Stimulated activated CD4-positive, alpha-beta T cell treated with anti-CD3 and anti-CD28 coated beads, Interleukin-1b, Interleukin-23, amount 100 ng/mL, for 1 hour (primary cell): ENCODE results near the gene APP.

Experiments
- DNase-seq, 2 donors: peaks; one replicate each; pipeline ENCODE4 v3.0.0-alpha.2; 2020; ENCODE audit warnings: low read depth in 2 of 2

Gene APP

GRCh38 chr21:25906587-25906986 is 264.0 kb downstream of the APP start:
- DNase-seq, result no peak

DNA sequence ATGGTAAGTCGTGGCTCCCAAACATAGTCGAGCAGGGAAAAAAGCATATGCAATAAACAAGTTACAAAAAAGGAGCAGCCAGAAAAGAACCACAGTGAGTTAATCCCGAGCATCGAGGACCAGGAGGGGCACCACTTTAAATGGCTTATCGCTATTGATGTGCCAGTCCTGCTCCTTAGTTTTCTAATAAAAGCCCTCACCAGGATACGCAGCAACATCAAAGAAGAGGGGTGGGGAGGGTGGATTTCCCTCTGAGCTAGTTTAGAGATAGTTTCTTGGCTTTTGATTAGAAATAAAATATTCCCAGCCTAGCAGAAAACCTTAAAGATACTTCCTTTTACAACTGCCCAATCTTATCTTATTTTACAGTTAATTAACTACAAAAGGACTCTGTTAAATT is 265.4 kb downstream of the APP start:
- DNase-seq, result no peak

GRCh38 chr21:25904044-25904695 is 266.4 kb downstream of the APP start:
- DNase-seq, result no peak

GRCh38 chr21:25903607-25904006 is 267.0 kb downstream of the APP start:
- DNase-seq, result no peak

DNA sequence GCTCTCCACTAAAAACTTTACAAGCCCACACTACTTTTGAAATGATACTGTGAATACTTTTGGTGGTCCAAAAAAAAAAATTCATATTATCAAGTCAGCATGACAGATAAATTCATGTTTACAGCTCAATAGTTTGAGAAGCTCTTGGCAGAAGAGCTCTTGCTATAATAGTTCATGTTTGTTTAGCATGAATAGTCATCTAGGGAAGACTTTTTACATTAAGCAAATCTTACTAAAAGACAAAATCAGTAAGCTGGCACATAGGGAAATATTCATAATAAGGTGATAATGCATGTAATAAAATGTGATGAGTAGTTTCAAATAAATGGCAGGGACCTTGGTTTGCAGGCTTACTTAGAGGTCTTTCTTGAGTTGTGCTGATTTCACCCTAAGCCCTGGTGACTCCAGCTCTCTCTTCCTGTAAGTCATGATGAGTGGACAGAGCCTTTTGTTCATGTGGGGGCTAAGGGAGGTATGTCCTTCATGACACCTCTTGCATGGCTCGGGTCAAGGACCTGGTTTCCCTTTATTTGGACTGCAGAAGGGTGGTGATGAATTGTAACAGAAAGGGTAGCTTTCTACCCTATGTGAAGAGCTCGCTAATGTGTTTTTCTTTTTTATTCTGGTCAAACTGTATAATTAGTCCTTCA is 269.1 kb downstream of the APP start:
- no peak for DNase-seq

DNA sequence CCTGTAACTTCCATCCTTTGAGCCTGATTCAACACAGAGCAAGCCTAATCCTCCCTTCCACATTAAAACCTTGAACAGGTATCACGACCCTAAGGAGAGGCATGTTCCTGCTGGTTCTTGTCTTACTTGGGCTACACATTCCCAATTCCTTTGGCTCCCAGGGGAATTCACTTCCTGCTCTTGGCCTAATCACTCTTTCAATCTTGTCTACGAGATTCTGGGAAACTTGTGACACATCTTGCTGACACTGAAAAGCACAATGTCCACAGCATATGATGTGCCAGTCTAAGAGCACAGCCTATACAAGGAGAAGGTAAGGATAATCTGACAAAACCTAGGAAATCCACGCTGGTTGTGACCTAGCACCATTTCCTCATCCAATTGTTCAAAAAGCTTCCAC is 271.9 kb downstream of the APP start:
- no peak for DNase-seq

- no peak for DNase-seq
These were observed 273.2 kb downstream of the APP start for GRCh38 chr21:25897383-25897782.

DNA sequence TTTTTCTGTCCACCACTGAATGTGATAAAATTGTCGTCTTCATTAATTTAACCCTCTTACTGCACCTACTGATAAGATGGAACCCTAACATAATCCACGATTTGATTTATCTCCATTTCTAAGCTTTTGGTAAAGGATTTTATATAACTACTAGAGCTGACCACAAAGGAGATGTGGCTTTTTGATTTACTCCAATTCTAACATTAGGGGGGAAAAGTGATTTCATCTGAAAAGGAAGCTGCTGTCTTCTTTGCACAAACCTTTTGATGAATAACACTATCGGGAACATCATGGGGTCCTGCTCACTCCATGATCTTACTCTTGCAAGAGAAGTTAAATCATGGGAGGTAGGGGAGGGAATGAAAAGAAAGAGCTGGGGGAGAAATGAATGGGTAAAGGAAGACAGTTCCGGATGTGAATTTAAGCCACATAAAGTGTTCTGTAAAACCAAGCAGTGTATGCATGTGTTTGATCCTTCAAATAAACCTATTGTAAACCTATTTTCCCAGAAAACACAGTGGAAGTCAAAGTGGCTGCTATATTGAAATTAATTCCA is 274.0 kb downstream of the APP start:
- DNase-seq, result no peak

DNA sequence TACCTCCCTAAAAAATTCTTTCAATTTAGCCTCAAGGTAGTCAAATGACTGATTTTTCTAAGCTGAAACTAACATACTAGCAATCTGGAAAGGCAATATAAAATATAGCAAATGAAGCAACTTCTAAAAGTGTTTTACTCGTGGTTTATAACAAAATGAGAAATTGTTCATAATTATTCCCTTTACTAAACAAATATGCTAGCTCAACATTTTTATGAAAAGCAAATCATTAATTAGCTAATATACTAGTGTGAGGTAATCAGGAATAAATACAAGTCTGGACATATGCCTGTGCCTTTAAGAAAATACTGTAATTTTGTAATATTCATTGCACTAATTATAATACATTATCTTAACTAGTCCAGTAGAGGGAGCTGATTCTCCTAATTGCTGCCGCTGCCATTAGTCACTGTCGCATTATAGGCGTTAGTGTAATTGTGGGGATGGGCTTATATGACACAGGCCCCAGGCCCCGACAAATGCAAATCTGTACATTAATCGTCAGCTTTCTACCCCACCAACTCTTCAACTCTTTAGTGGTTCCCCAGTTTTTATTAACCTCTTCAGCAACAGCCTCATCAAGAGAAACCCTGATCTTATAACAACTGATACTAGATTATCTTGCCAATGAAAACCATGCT is 274.9 kb downstream of the APP start:
- DNase-seq, result no peak

GRCh38 chr21:25893191-25893590 is 277.4 kb downstream of the APP start:
- DNase-seq, result no peak

- no peak for DNase-seq
These were observed 279.0 kb downstream of the APP start for GRCh38 chr21:25891596-25891995.

- no peak for DNase-seq
These were observed 280.6 kb downstream of the APP start for GRCh38 chr21:25890001-25890400.

DNA sequence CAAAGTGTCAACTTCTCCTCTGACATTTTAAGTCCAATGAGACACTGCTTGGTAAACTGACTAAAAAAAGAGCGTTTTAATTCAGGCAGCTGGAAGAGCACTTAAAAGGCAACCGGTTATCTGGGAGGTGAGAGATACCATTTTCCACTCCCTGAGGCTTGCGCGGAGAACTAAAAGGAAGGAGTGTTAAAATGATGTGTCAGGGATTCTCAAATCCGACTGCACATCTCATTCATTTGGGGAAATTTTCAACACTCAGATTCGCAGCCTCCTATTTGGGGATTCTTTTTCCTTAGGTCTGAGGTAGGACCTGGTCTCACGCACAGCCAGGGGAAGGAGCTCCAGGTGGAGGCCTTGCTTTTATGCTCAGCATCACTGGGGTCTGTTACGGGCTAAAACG is 281.9 kb downstream of the APP start:
- DNase-seq, result no peak

DNA sequence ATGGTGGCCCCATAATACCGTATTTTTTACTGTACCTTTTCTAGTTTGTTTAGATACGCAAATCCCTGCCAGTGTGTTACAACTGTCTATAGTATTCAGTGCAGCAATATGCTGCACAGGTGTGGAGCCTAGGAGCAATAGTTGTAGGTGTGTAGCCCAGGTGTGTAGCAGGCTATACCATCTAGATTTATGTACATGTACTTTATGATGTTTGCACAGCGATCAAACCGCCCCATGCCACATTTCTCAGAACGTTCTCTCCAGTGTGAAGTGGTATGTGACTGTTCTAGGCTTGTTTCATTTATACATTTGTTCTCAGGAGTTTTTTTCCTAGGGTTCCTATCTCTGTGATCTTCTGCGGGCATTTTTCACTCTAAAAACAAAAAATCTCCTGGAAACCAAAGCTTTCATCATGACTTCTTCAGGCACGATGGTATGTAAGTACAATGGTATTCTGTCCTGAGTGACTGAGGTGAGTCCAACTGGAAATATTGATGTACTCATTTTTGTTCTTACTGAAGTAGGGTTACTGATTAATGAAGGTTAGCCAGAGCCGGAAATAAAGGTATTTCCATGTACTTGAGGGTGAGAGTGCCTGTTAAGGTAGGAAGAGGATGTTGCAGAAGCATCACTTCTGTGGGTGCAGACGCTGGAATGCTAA is 282.8 kb downstream of the APP start:
- DNase-seq, result no peak

- DNase-seq, result no peak
These were observed 283.4 kb downstream of the APP start for GRCh38 chr21:25887166-25887565.

- DNase-seq, result no peak
These were observed 284.7 kb downstream of the APP start for GRCh38 chr21:25885880-25886279.

DNA sequence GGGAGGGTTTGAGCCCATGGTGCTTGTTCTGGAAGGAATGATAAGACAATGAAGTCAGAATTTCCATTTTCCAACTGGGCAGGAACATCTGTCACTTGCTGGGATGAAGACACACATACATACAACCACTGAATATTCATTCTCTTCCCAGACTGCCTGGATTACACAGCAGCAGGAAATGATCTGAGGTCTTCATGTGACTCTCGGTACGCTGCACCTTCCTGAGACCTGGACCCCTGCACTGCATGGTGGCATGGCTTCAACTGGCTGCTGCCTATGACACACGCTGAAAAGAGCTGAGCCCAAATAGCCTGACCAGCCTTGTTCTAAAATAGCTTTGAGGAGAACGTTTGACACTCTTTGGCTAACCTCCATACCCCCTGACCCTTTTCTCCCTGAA is 285.2 kb downstream of the APP start:
- no peak for DNase-seq

DNA sequence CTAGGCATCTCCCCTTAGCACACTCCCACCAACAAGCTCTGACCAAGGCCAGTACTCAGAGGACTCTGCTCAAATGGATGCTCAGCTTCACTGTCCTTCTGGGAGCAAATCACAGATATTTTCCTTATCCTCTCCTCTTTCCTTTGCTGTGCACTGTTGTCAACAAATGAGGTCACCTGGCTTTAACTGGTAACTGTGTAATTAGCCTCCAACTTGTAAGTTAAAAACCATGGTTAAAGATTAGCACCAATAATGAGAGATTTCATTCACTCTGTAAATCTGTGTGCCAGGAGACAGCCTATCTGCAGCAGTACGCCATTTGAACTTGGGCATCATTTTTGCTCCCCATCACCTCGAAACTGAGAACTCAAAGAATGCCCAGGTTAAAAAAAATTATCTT is 286.3 kb downstream of the APP start:
- no peak for DNase-seq

DNA sequence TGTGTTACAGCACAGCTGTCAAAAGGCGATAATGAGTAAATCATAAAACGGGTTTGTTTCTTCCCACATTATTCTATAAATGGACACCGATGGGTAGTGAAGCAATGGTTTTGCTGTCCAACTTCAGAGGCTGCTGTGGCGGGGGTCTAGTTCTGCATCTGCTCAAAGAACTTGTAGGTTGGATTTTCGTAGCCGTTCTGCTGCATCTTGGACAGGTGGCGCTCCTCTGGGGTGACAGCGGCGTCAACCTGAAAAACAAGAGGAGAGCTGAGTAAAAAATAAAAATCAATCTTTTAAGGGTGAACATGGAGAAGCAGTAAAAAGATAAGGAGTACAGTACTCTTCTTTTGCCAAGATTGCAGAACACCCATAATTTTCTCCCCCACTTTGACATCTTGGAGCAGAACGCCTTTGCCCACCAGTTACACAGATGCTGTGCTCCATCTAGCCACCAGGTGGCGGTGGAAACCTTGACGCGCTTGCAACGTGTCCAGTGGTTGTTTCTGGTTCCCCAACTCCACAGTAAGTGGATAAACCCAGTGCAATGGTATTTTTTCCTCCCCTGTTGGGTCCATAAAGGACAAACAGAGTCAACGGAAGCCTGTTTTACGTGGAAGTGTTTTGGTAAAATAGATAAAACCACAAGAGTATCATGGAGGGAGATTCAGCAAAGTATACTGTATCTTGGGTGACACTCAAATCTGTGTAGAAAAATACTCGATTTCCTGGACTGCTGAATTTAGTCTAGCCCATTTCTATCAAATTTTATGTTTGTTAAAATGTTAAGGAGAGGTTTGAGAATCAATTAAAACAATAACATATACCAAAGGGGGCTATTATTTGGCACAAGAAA is 288.8 kb downstream of the APP start:
- DNase-seq, result peak in 1 of 2 donors; percentile 25

GRCh38 chr21:25879203-25879602 is 291.4 kb downstream of the APP start:
- no peak for DNase-seq

DNA sequence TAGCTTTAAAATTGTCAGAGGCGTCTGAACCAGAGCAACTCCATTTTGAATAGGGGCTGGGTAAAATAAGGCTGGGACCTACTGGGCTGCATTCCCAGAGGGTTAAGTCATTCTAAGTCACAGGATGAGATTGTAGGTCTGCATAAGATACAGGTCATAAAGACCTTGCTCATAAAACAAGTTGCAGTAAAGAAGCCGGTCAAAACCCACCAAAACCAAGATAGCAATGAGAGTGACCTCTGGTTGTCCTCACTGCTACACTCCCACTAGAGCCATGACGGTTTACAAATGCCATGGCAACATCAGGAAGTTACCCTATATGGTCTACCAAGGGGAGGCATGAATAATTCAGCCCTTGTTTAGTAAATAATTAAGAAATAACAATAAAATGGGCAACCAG is 292.2 kb downstream of the APP start:
- no peak for DNase-seq

GRCh38 chr21:25872271-25872670 is 298.3 kb downstream of the APP start:
- DNase-seq, result no peak
